GM23338 (cell line): ENCODE data around the gene GABRE. TPM values are rescaled to one million over a fixed set of nuclear protein-coding genes. Genes with fewer than 3 reads are reported as not detected.

Source experiments
- ATAC-seq: fragments of 200-7000 bp; cut with Tn5 transposase; 3 replicates; pipeline ENCODE4 v1.9.1; 2020
- DNase-seq: peaks from one replicate; pipeline ENCODE4 v3.0.0-alpha.2; 2015; ENCODE audit warnings: low spot score
- H2AFZ ChIP-seq: fragments of 200-600 bp; sonication (generic); 2 replicates; pipeline ENCODE4 v1.8.0; 2016; ENCODE audit warnings: antibody characterized with exemption, mild to moderate bottlenecking, moderate library complexity
- H3F3A ChIP-seq: fragments of 200-600 bp; sonication (generic); replicated peaks from 2 replicates; pipeline ENCODE4 v1.8.0; 2017; ENCODE audit warnings: antibody characterized with exemption, mixed run types, low read depth
- H3K27ac ChIP-seq: fragments of 200-600 bp; sonication (generic); 2 replicates; pipeline ENCODE4 v1.6.1; 2016; ENCODE audit warnings: low read depth
- H3K27me3 ChIP-seq: fragments of 200-600 bp; sonication (generic); 2 replicates; pipeline ENCODE4 v1.8.0; 2016; ENCODE audit warnings: mild to moderate bottlenecking, mixed run types, moderate library complexity; ENCODE audit not compliant: insufficient read depth
- H3K36me3 ChIP-seq: fragments of 200-600 bp; sonication (generic); 2 replicates; pipeline ENCODE4 v1.8.0; 2016; ENCODE audit warnings: mild to moderate bottlenecking; ENCODE audit not compliant: insufficient read depth
- H3K4me1 ChIP-seq: fragments of 200-600 bp; sonication (generic); 2 replicates; pipeline ENCODE4 v1.8.0; 2016; ENCODE audit warnings: mild to moderate bottlenecking, moderate library complexity; ENCODE audit not compliant: insufficient read depth
- H3K4me2 ChIP-seq: fragments of 200-600 bp; sonication (generic); 2 replicates; pipeline ENCODE4 v1.7.1; 2017; ENCODE audit warnings: mixed run types
- H3K4me3 ChIP-seq: fragments of 200-600 bp; sonication (generic); 2 replicates; pipeline ENCODE4 v1.6.1; 2016; ENCODE audit warnings: mixed run types
- H3K79me2 ChIP-seq: fragments of 200-600 bp; sonication (generic); replicated peaks from 2 replicates; pipeline ENCODE4 v1.8.0; 2017; ENCODE audit warnings: mild to moderate bottlenecking; ENCODE audit not compliant: insufficient read depth
- H3K9me2 ChIP-seq: fragments of 200-600 bp; sonication (generic); 2 replicates; pipeline ENCODE4 v1.8.0; 2017; ENCODE audit not compliant: insufficient read depth
- H4K20me1 ChIP-seq: fragments of 200-600 bp; sonication (generic); replicated peaks from 2 replicates; pipeline ENCODE4 v1.8.0; 2017; ENCODE audit warnings: mild to moderate bottlenecking; ENCODE audit not compliant: insufficient read depth
- H3K27ac Mint-ChIP-seq: 2 replicates; pipeline ENCODE4 v1.8.0; 2020; ENCODE audit warnings: inconsistent platforms, mild to moderate bottlenecking, moderate library complexity, mixed read lengths
- H3K27me3 Mint-ChIP-seq: 3 replicates; pipeline ENCODE4 v1.8.0; 2022; ENCODE audit warnings: low read depth, mild to moderate bottlenecking, moderate library complexity, mixed read lengths, inconsistent platforms; ENCODE audit not compliant: insufficient read depth, poor library complexity
- H3K36me3 Mint-ChIP-seq: 3 replicates; pipeline ENCODE4 v1.8.0; 2021; ENCODE audit warnings: low read depth, mild to moderate bottlenecking, inconsistent platforms, moderate library complexity, mixed read lengths
- H3K4me1 Mint-ChIP-seq: 3 replicates; pipeline ENCODE4 v1.8.0; 2020; ENCODE audit warnings: mild to moderate bottlenecking, inconsistent platforms, mixed read lengths
- H3K4me3 Mint-ChIP-seq: 3 replicates; pipeline ENCODE4 v1.8.0; 2021; ENCODE audit warnings: moderate library complexity, mild to moderate bottlenecking, inconsistent platforms, mixed read lengths
- H3K9me3 Mint-ChIP-seq: 3 replicates; pipeline ENCODE4 v1.8.0; 2020; ENCODE audit warnings: moderate library complexity, mild to moderate bottlenecking, inconsistent platforms, mixed read lengths
- CREB1 ChIP-seq: fragments of 250-450 bp; sonication (Bioruptor Pico); IDR thresholded peaks from 2 replicates; pipeline ENCODE4 v1.5.0; 2020; ENCODE audit warnings: low read depth, mild to moderate bottlenecking, moderate library complexity
- CTCF ChIP-seq, 2 experiments: fragments of 200-600 bp in 1 of 2; sonication (generic) in 1 of 2; conservative IDR thresholded peaks; 2 replicates each; pipeline versions ENCODE4 v1.5.1 to v1.6.1; 2016 to 2017; ENCODE audit warnings: antibody characterized with exemption in 2 of 2, low read depth in 2 of 2, mild to moderate bottlenecking in 2 of 2, moderate library complexity in 1 of 2
- EZH2 ChIP-seq: fragments of 200-600 bp; sonication (generic); IDR thresholded peaks from one replicate; pipeline ENCODE4 v1.8.0; 2017; ENCODE audit warnings: antibody characterized with exemption, mild to moderate bottlenecking, low read depth; ENCODE audit not compliant: unreplicated experiment
- JUNB ChIP-seq: IDR thresholded peaks from one replicate; pipeline ENCODE4 v1.6.1; 2016; ENCODE audit warnings: antibody characterized with exemption; ENCODE audit not compliant: unreplicated experiment
- POLR2AphosphoS5 ChIP-seq: IDR thresholded peaks from 2 replicates; pipeline ENCODE4 v1.6.1; 2016; ENCODE audit warnings: antibody characterized with exemption, low read depth
- STAT1 ChIP-seq: IDR thresholded peaks from one replicate; pipeline ENCODE4 v1.6.1; 2016; ENCODE audit warnings: antibody characterized with exemption; ENCODE audit not compliant: unreplicated experiment
- ZNF462 ChIP-seq: fragments of 250-450 bp; sonication (Bioruptor Pico); IDR thresholded peaks from 2 replicates; pipeline ENCODE4 v1.5.0; 2020; ENCODE audit warnings: mild to moderate bottlenecking, moderate library complexity
- polyA plus RNA-seq: library from polyadenylated mRNA; unstranded; fragments of >200 nt; fragmentation: Nextera tagmentation; extraction: Ambion mirVana; gene quantifications from 2 replicates; pipeline ENCODE4 v1.2.1, GENCODE V29; 2016
- total RNA-seq: library from RNA; depleted of rRNA; stranded (reverse); fragments of >200 nt; shearing (Covaris generic); gene quantifications from 2 replicates; pipeline ENCODE4 v1.2.3, GENCODE V29; 2014

GABRE gene
- total and polyA plus RNA-seq, 2 experiments from 2014 or later = 4.9 to 8.3 TPM

- no peak overlapping the region for H3K4me3 Mint-ChIP-seq
These were observed 50.8 kb downstream of the GABRE start for GRCh38 chrX:151923648-151924047.

More at GRCh38 chrX:151923648-151924047, 50.8 kb downstream of the GABRE start:
- H3K9me3 Mint-ChIP-seq = no peaks in the 10 kb centered on the region
- H3K9me2 ChIP-seq = no peaks in the 10 kb centered on the region
- H2AFZ ChIP-seq = no peak overlapping the region
- peaks cover 7% of the 10 kb centered on the region; the same call in 2 of the 3 replicates for H3K4me1 Mint-ChIP-seq
- H3K4me3 ChIP-seq = no peak overlapping the region
- peaks cover 2% of the 10 kb centered on the region for H3K27me3 Mint-ChIP-seq
- TF ChIP-seq CTCF (conservative IDR thresholded peaks at IDR 0.05; ENCODE audit: low read depth in 2 of 2) = no peak
- TF ChIP-seq JUNB = no peak
- TF ChIP-seq STAT1 = no peak
- no peak for TF ChIP-seq ZNF462 (CRISPR knock-in tag)
- no peak for TF ChIP-seq CREB1 (CRISPR knock-in tag)
- no peak for TF ChIP-seq POLR2AphosphoS5
- TF ChIP-seq EZH2 = no peak
- H3K79me2 ChIP-seq = no peaks in the 10 kb centered on the region
- no peaks in the 10 kb centered on the region for H3F3A ChIP-seq
- no peak overlapping the region for H3K27ac ChIP-seq
- DNase-seq (no peak), ATAC-seq (no peak)
- no peaks in the 10 kb centered on the region for H3K36me3 ChIP-seq
- no peak overlapping the region for H3K27ac Mint-ChIP-seq
- no peaks in the 10 kb centered on the region for H3K4me1 ChIP-seq
- H3K27me3 ChIP-seq = no peaks in the 10 kb centered on the region
- H4K20me1 ChIP-seq = no peaks in the 10 kb centered on the region
- H3K4me2 ChIP-seq = no peak overlapping the region
- H3K36me3 Mint-ChIP-seq = no peaks in the 10 kb centered on the region
